SK-N-MC (cell line): ENCODE measurements around the gene GAK.

ENCODE experiments used
- EZH2 ChIP-seq: fragments of 200-600 bp; sonication (generic); IDR thresholded peaks from one replicate; pipeline ENCODE4 v1.6.1; 2017; ENCODE audit warnings: antibody characterized with exemption
- POLR2AphosphoS5 ChIP-seq: IDR thresholded peaks from 2 replicates; pipeline ENCODE4 v1.6.1; 2012; ENCODE audit warnings: mild to moderate bottlenecking, low read depth, low read length, borderline replicate concordance

DNA sequence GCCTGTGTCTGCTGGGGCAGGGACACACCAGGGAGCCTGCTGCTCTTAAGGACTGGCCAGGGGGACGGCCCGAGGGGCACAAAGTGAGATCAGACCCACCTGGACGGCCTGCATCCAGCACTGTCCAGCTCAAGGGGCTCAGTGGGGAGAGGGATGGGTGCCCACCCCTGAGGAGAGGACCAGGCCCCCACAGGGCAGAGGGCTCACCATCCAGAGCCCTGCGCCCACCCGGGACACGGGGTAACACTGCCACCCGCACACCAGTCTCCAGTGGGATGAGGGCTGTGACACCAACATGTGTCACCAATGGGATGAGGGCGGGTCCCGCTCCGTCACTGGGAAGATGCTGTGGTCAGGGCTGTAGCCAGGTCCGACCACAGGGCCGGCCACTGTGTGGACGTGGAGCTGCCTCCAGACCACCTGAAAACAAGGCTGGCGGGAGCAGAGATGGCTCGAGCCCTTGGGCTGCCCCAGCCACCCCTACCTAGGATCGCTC lies 28.1 kb upstream of the GAK start:
- no peak for TF ChIP-seq POLR2AphosphoS5
- TF ChIP-seq EZH2, result no peak
